ENCODE results near the gene ADGRG7. TPM values are rescaled to one million over a fixed set of nuclear protein-coding genes. Genes with fewer than 3 reads are reported as not detected.

ADGRG7 gene
- total and polyA plus RNA-seq, 2 of the 13 experiments (the other 11 are each of a cell fraction or from before 2014, with no cell fraction given): not detected

DNA sequence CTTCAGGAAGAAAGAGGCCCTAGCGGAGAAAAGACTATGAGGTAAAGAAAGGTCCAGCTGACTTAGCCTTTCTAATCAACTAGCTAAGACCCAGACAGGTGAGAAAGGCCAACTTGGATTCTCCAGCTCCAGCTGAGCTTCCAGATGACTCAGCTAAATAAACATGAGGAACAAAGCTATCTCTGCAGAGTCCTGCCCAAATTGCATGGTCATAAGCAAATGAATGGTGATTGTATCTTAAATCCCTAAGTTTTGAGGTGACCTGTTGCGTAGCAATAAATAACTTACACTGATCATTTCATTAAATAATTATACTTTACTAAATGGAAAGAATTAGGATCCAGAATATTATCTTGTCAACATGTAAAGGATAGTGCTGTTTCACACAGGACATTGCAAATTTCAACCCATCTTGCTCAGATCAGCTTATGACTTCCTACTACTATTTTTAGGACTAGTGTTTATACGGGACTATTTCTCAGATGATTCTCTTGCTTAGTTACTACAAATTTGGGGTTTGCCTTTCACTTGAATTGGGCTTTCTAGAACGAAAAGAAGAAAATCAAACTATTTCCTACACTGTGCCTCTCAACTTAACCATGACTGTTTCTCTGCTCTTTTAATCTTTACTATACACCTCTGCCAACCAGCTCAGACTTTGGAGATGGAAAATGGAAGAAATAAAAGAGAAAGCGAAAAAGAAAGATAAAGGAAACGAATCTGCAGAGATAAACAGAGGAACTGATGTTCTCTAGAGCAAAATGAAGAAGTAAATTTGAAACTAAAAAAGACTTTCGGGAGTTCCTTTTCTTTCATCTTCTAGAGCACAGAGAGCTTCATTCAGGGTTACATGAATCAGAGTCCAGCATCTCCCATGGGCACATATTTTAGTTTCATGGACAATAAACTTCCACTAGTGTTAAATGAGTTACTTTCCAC lies 6.6 kb upstream of the ADGRG7 start (continued):
- TF ChIP-seq, protein P1, sequence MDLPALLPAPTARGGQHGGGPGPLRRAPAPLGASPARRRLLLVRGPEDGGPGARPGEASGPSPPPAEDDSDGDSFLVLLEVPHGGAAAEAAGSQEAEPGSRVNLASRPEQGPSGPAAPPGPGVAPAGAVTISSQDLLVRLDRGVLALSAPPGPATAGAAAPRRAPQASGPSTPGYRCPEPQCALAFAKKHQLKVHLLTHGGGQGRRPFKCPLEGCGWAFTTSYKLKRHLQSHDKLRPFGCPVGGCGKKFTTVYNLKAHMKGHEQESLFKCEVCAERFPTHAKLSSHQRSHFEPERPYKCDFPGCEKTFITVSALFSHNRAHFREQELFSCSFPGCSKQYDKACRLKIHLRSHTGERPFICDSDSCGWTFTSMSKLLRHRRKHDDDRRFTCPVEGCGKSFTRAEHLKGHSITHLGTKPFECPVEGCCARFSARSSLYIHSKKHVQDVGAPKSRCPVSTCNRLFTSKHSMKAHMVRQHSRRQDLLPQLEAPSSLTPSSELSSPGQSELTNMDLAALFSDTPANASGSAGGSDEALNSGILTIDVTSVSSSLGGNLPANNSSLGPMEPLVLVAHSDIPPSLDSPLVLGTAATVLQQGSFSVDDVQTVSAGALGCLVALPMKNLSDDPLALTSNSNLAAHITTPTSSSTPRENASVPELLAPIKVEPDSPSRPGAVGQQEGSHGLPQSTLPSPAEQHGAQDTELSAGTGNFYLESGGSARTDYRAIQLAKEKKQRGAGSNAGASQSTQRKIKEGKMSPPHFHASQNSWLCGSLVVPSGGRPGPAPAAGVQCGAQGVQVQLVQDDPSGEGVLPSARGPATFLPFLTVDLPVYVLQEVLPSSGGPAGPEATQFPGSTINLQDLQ (CRISPR knock-in tag; IDR thresholded peaks at IDR 0.05): no peak
- TF ChIP-seq, protein P2, sequence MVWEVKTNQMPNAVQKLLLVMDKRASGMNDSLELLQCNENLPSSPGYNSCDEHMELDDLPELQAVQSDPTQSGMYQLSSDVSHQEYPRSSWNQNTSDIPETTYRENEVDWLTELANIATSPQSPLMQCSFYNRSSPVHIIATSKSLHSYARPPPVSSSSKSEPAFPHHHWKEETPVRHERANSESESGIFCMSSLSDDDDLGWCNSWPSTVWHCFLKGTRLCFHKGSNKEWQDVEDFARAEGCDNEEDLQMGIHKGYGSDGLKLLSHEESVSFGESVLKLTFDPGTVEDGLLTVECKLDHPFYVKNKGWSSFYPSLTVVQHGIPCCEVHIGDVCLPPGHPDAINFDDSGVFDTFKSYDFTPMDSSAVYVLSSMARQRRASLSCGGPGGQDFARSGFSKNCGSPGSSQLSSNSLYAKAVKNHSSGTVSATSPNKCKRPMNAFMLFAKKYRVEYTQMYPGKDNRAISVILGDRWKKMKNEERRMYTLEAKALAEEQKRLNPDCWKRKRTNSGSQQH (CRISPR knock-in tag; IDR thresholded peaks at IDR 0.05; ENCODE audit: low read depth): peak; percentile 54; the same call in 1 of the 2 replicates
- TF ChIP-seq, protein P3, sequence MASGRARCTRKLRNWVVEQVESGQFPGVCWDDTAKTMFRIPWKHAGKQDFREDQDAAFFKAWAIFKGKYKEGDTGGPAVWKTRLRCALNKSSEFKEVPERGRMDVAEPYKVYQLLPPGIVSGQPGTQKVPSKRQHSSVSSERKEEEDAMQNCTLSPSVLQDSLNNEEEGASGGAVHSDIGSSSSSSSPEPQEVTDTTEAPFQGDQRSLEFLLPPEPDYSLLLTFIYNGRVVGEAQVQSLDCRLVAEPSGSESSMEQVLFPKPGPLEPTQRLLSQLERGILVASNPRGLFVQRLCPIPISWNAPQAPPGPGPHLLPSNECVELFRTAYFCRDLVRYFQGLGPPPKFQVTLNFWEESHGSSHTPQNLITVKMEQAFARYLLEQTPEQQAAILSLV (CRISPR knock-in tag; IDR thresholded peaks at IDR 0.05; ENCODE audit: borderline replicate concordance): no peak
- TF ChIP-seq ZNF644 (CRISPR knock-in tag; IDR thresholded peaks at IDR 0.05; ENCODE audit: low read depth) (peak; percentile 51; the same call in 1 of the 2 replicates), ZEB1 (IDR thresholded peaks at IDR 0.05; ENCODE audit: insufficient replicate concordance, low read depth) (peak; percentile 54), ZNF230 (CRISPR knock-in tag; IDR thresholded peaks at IDR 0.05) (no peak), NBN (conservative IDR thresholded peaks at IDR 0.05) (no peak), RARG (CRISPR knock-in tag; IDR thresholded peaks at IDR 0.05; ENCODE audit: low read depth) (no peak), MAFK (conservative IDR thresholded peaks at IDR 0.05 in 1 of 2, IDR thresholded peaks at IDR 0.05 in 1 of 2; ENCODE audit: low read length in 2 of 2) (peak; percentile 95 to 98), THAP11 (CRISPR knock-in tag; IDR thresholded peaks at IDR 0.05) (peak; percentile 17; the same call in 1 of the 2 replicates), TCF7 (IDR thresholded peaks at IDR 0.05; ENCODE audit: low read depth) (peak; percentile 42; the same call in 1 of the 2 replicates), MAFF (IDR thresholded peaks at IDR 0.05; ENCODE audit: low read depth, low read length) (peak; percentile 94), ZNF782 (CRISPR knock-in tag; IDR thresholded peaks at IDR 0.05; ENCODE audit: borderline replicate concordance) (no peak), MEIS2 (CRISPR knock-in tag; IDR thresholded peaks at IDR 0.05) (no peak), POGZ (CRISPR knock-in tag; IDR thresholded peaks at IDR 0.05) (0 out of 2 replicates have a peak, but pooled peaks have one; percentile 13), RFXANK (CRISPR knock-in tag; IDR thresholded peaks at IDR 0.05) (no peak)
- TF ChIP-seq, protein P4, sequence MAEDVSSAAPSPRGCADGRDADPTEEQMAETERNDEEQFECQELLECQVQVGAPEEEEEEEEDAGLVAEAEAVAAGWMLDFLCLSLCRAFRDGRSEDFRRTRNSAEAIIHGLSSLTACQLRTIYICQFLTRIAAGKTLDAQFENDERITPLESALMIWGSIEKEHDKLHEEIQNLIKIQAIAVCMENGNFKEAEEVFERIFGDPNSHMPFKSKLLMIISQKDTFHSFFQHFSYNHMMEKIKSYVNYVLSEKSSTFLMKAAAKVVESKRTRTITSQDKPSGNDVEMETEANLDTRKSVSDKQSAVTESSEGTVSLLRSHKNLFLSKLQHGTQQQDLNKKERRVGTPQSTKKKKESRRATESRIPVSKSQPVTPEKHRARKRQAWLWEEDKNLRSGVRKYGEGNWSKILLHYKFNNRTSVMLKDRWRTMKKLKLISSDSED (CRISPR knock-in tag; IDR thresholded peaks at IDR 0.05): no peak
- TF ChIP-seq, protein P5, sequence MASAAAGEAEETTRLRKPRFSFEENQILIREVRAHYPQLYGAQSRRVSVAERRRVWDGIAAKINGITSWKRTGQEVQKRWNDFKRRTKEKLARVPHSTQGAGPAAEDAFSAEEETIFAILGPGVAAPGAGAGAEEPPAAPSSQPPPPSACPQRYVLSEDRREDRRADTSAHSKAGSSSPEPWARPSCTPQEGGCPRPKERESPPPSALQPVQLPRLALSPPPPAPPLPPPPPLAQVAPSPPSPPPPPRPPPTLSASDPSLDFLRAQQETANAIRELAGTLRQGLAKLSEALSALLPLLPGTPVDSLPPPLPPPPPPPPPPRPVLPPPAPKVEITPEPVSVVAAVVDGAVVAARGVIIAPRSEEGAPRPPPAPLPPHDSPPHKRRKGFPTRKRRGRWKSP (CRISPR knock-in tag; IDR thresholded peaks at IDR 0.05): 0 out of 2 replicates have a peak, but pooled peaks have one; percentile 27
